ENCODE measurements around the gene UAP1L1. TPM values are rescaled to one million over a fixed set of nuclear protein-coding genes. Genes with fewer than 3 reads are reported as not detected.

Gene UAP1L1
- total RNA-seq, 1 experiment from 2014 or later: 6.6 TPM

DNA sequence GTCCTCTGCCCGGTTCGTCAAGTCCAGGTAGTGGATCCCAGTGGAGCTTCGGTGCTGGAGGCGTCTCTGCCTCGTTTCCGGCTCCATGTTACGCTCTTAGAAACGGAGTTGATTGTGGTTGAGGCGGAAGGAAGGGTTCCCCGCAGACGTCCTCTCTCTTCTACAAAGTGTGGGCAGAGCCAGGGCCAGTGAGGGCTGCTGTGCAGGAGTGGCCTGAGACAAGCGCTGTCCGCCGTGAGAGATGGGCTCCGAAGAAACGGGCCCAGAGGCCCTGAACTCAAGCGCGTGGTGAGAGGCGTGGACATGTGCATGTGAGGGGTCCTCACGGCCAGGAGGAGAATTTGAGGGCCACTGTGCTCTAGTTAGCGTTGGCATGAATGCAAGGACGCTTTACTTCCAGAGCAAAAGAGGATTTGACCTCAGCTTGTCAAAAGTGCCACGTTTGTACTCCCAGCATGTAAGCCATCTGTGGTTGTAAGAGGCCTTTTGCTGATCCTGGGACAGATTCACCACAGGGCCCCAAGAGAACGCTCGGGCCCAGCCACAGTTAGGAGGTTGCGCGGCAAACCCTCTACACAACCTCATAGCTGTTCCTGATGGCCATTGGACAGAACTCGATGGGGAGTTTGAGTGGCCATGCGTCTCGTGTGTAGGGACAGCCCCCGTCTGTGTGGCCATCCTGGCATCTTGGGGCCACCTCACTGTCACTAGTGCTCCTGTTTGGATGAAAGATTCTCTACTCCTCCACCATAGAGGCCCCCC, 19.6 kb downstream of the UAP1L1 start:
- DNase-seq (ENCODE audit: low spot score): no peak

DNA sequence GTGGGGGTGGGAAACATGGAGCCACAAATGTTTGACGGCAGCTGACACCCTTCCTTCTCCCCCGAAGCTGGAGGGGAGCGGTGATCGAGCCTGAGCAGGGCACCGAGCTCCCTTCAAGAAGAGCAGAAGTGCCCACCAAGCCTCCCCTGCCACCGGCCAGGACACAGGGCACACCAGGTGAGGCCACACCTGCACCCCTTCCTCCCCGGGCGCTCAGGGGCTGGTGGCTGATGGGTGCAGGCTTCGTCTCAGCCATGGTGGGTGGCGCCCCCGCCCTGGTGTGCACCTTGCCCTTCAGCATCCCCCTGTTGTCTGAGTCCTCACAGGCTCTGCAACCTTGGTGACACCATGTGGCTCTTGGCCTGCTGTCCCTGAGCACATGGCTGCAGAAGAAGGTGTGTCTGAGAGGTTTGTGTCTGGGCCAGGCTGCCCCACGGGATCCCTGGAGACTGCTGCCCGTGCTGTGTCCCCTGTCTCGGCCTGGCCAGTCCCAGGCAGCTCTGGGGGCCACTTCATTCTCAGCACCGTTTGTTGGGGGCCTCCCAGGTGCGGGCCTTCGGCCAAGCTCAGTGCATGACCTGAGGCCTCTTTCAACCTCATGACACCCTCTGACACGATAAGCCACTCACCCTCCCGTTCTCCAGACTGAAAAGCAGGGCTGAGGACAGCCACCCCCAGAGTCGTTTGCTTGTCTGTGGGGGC, 20.6 kb downstream of the UAP1L1 start:
- DNase-seq (ENCODE audit: low spot score): no peak

- no peak for DNase-seq (ENCODE audit: low spot score)
Measured at GRCh38 chr9:137099231-137099630, 21.9 kb downstream of the UAP1L1 start.

- DNase-seq (ENCODE audit: low spot score): no peak
Measured at GRCh38 chr9:137103206-137103999, 26.1 kb downstream of the UAP1L1 start.

DNA sequence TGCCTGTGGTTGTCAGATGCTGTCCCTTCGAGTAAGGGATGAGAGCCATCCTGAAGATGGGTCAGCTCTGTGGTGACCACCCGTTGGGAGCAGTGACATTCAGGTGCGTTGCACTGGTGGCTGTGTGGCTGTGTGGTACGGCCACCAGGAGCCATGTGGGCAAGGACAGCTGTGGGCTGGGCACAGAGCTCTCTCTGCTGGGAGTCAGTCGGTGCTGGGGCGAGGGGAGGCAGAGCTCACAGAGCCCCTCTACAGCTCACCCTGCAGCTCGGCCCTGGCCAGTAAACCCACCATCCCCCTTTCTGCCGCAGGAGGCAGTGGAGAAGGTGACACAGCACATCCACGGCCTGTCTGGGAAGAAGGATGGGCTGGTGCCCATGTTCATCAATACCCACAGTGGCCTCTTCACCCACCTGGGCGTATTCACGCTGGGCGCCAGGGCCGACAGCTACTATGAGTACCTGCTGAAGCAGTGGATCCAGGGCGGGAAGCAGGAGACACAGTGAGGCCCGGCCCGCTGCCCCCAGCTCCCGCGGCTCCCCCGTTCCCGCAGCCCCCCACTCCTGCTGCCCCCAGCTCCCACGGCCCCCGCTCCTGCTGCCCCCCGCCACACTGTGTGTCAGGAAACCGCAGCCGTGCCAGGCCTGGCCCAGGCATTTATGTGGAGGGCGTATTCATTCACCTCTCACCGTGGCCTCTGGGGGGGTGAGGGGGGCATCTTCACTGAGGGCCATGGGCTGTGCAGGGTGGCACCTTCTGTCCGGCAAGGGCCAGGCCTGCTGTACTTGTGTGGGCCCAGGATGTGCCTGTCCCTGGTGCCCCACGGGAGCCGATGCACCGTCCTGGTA, 28.7 kb downstream of the UAP1L1 start:
- DNase-seq (ENCODE audit: low spot score): no peak

- DNase-seq (ENCODE audit: low spot score): no peak
Measured at GRCh38 chr9:137106662-137107250, 29.4 kb downstream of the UAP1L1 start.

- DNase-seq (ENCODE audit: low spot score): no peak
Measured at GRCh38 chr9:137107312-137107921, 30.1 kb downstream of the UAP1L1 start.

- DNase-seq (ENCODE audit: low spot score): no peak
Measured at GRCh38 chr9:137107982-137108381, 30.7 kb downstream of the UAP1L1 start.

DNA sequence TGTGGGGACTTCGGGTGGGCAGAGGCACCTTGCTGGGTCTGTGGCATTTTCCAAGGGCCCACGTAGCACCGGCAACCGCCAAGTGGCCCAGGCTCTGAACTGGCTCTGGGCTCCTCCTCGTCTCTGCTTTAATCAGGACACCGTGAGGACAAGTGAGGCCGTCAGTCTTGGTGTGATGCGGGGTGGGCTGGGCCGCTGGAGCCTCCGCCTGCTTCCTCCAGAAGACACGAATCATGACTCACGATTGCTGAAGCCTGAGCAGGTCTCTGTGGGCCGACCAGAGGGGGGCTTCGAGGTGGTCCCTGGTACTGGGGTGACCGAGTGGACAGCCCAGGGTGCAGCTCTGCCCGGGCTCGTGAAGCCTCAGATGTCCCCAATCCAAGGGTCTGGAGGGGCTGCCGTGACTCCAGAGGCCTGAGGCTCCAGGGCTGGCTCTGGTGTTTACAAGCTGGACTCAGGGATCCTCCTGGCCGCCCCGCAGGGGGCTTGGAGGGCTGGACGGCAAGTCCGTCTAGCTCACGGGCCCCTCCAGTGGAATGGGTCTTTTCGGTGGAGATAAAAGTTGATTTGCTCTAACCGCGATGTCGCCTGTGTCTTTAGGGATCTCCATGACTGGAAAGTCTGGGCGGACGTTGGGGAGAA, 31.4 kb downstream of the UAP1L1 start:
- DNase-seq (ENCODE audit: low spot score): no peak

- no peak for DNase-seq (ENCODE audit: low spot score)
Measured at GRCh38 chr9:137109250-137110146, 32.2 kb downstream of the UAP1L1 start.

DNA sequence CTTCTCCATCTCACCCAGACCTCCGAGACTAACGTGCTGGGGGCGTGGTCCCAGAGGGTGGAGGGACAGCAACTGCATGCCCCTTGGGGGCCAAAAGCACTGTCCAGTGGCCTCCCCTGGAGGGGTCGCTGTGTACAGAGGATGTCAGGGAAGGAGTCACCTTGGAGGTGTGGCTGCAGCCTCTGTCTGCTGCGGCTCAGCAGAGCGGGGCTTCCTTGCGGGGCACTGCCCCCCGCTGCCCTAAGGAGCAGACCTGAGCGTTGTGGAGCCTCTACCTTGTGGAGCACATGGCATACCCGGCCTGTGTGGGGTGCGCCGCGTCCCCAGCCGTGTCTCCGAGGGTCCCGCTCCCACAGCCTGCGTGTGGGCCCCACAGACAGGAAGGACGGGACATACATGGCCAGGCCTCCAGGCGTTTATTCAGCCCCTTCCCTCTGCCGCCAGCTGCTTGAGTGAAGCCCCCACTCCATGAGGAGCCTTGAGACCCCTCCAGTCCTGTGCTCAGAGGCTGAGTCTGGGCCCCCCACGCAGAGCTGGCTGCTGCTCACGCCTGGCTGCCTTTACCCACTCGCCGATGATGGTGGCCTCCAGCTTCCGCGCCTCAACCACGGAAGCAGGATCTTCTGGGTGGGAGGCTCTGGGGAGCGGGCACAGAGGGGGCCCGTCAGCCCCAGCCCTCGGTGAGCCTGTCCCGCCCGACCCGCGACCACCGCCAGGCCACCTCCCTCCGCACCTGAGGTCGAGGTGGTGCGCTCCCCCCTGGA, 33.0 kb downstream of the UAP1L1 start:
- no peak for DNase-seq (ENCODE audit: low spot score)

GRCh38 chr9:137110911-137111787, 33.8 kb downstream of the UAP1L1 start:
- DNase-seq (ENCODE audit: low spot score): no peak

- no peak for DNase-seq (ENCODE audit: low spot score)
Measured at GRCh38 chr9:137111788-137112563, 34.7 kb downstream of the UAP1L1 start.

GRCh38 chr9:137112564-137113384, 35.5 kb downstream of the UAP1L1 start:
- DNase-seq (ENCODE audit: low spot score): no peak

DNA sequence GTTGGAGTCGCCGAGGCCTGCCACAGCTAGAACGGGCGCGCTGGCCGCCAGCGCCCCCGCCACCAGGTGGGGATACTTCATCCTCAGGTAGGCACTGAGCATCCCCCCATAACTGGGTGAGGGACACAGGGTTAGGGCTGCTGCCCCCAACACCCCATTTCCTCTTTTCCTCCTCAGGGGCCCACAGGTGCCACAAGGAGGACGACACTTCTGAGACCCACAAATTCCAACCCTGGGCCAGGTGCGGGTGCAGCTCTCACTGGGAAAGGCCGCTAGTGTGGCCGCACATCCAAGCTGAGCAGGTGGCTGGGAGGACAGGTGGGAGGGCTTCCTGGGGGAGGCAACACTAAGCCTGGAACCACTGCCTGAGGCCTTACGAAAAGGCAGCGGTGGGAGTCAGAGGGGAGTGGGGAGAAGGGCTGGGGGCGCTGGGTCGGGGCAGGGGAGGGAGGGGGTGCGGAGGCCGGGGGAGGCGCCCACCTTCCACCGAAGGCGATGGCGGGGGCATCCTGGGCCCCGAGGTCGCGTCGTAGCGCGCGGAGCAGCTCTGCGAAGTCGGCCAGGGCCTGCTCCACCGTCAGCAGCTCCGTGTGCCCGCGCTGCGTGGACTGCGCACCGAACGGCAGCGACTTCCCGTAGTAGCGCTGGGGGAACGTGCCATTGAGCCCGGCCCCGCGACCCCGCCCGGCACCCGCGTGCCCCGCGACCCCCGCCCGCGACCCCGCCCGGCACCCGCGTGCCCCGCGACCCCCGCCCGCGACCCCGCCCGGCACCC, 36.3 kb downstream of the UAP1L1 start:
- no peak for DNase-seq (ENCODE audit: low spot score)
